Testis (tissue), 2 donors: ENCODE results near the gene PRKAA1.

ENCODE experiments used
- CTCF ChIP-seq, 3 experiments: fragments of 450-650 bp in 2 of 3; fragments of 200-600 bp in 1 of 3; sonication (generic) in 1 of 3; IDR thresholded peaks; one replicate each; pipeline ENCODE4 v1.5.1; 2016 to 2019; ENCODE audit warnings: antibody characterized with exemption in 3 of 3, mild to moderate bottlenecking in 2 of 3, moderate library complexity in 1 of 3
- POLR2A ChIP-seq: fragments of 450-650 bp; IDR thresholded peaks from one replicate; pipeline ENCODE4 v1.6.1; 2017; ENCODE audit warnings: antibody characterized with exemption, mild to moderate bottlenecking, moderate library complexity

GRCh38 chr5:40828690-40829661 lies 30.8 kb upstream of the PRKAA1 start:
- TF ChIP-seq CTCF (IDR thresholded peaks at IDR 0.05) = no peak
- no peak for TF ChIP-seq POLR2A
